ENCODE results near the gene FLNC. TPM values are rescaled to one million over a fixed set of nuclear protein-coding genes. Genes with fewer than 3 reads are reported as not detected.

FLNC gene
- total and polyA plus RNA-seq, 2 donors (not counting 1 experiment from before 2014, with no cell fraction given), result 0.01 TPM; not detected in 1

DNA sequence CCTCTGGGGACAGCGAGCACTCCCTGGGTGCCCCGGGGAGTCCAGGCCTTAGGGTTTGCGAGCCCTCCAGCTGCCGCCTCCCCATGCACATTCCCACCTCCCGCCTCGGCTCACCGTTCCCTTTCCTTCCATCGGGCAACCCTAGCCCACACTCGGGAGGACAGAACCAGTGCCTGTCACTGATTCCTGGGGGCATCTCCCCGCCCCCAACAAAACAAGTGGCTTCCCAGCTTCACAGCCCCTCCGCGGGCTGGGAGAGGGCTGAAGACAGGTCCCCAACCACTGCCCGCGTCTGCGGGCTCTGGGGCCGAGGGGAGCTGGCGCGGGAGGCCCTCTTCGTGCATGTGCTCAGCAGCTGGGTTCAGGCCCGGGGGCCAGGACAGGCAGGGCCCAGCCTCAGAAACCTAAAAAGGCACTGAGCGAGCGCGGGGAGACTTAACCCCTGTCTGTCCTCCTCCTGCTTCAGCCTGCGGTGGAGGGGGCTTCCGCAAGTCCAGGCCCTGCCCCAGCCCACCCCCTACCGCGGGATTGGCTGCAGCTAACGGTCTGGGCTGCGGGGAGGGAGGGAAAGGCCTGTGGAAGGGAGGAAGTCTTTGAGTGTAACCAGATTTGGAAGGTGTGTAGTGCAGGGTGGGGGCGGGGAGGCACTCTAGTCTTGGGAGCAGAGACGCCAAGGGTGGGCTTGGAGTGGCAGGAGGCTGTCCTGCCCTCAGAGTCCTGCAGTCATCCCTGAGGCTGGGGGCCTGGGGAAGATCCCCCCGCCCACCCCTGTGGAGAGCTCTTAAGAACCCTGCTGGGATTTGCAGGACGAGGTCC lies 1.2 kb downstream of the FLNC start:
- H3K79me2 ChIP-seq (ENCODE audit: control insufficient read depth, insufficient read depth, low read length), result no peaks in the 10 kb centered on the region
- no peaks in the 10 kb centered on the region for H3K36me3 ChIP-seq (replicated peaks in 1 of 2; ENCODE audit: control extremely low read depth in 1 of 2, control insufficient read depth in 1 of 2, extremely low read depth in 1 of 2, insufficient read depth in 2 of 2, low read length in 1 of 2)
- peaks cover 20% of the 10 kb centered on the region for H3K4me1 Mint-ChIP-seq
- H3K4me2 ChIP-seq (replicated peaks; ENCODE audit: low read depth, low read length, poor library complexity, severe bottlenecking), result peak overlapping the region; percentile 94
- TF ChIP-seq, protein P1, sequence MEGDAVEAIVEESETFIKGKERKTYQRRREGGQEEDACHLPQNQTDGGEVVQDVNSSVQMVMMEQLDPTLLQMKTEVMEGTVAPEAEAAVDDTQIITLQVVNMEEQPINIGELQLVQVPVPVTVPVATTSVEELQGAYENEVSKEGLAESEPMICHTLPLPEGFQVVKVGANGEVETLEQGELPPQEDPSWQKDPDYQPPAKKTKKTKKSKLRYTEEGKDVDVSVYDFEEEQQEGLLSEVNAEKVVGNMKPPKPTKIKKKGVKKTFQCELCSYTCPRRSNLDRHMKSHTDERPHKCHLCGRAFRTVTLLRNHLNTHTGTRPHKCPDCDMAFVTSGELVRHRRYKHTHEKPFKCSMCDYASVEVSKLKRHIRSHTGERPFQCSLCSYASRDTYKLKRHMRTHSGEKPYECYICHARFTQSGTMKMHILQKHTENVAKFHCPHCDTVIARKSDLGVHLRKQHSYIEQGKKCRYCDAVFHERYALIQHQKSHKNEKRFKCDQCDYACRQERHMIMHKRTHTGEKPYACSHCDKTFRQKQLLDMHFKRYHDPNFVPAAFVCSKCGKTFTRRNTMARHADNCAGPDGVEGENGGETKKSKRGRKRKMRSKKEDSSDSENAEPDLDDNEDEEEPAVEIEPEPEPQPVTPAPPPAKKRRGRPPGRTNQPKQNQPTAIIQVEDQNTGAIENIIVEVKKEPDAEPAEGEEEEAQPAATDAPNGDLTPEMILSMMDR (IDR thresholded peaks at IDR 0.05), result no peak
- no peak for TF ChIP-seq EZH2 (IDR thresholded peaks at IDR 0.05; ENCODE audit: borderline replicate concordance, insufficient read depth, low read depth, low read length, poor library complexity, severe bottlenecking)
- peaks cover 31 to 32% of the 10 kb centered on the region in 2 donors for H3K4me1 ChIP-seq (ENCODE audit: control insufficient read depth in 2 of 2, insufficient read depth in 2 of 2, low read length in 2 of 2)
- peak overlapping the region; percentile 46 for H2AFZ ChIP-seq (ENCODE audit: insufficient read depth, low read depth, low read length, poor library complexity, severe bottlenecking)
- ChIA-PET CTCF (no interaction called here), POLR2A (interaction anchor here (0.7 kb wide), 1 partner anchor 824 kb away, joined by 3 read pairs; no protein-coding TSS in a partner anchor)
- no peaks in the 10 kb centered on the region for H3K9me3 Mint-ChIP-seq (ENCODE audit: insufficient read depth)
- peak; percentile 38 for ATAC-seq (ENCODE audit: low read depth)
- no peaks in the 10 kb centered on the region for H4K20me1 ChIP-seq (ENCODE audit: control insufficient read depth, insufficient read depth, low read length, poor library complexity, severe bottlenecking)
- H3K27ac Mint-ChIP-seq, result peak overlapping the region; percentile 10
- H3K27ac ChIP-seq (ENCODE audit: low read length in 2 of 2), result no peak overlapping the region
- H3K4me3 ChIP-seq (ENCODE audit: control extremely low read depth in 1 of 5, extremely low read depth in 1 of 5, insufficient read depth in 1 of 5, low read depth in 2 of 5, low read length in 4 of 5), result peak overlapping the region in 1 of 5 experiments; percentile 24
- peak; percentile 58 for DNase-seq
- H3K9ac ChIP-seq (ENCODE audit: low read length), result peak overlapping the region; percentile 19
- peak overlapping the region; percentile 77 for H3K4me3 Mint-ChIP-seq
- intact Hi-C loops (cut with micrococcal nuclease), result no loop called here
- H3K27me3 ChIP-seq (replicated peaks in 1 of 4; ENCODE audit: control extremely low read depth in 1 of 4, control insufficient read depth in 3 of 4, insufficient read depth in 4 of 4, low read length in 3 of 4), result peaks cover 0 to 52% (median 20%) of the 10 kb centered on the region in 4 experiments
- WGBS (ENCODE audit: insufficient coverage), result 3% methylated on average over 31 of the region's 33 CpGs
- peaks cover 42% of the 10 kb centered on the region for H3K27me3 Mint-ChIP-seq
- H3K9me3 ChIP-seq (ENCODE audit: control extremely low read depth in 1 of 3, control insufficient read depth in 2 of 3, insufficient read depth in 1 of 3, low read length in 2 of 3), result peaks cover 0 to 7% (median 0%) of the 10 kb centered on the region in 3 donors

Data from B cell (primary cell).